ENCODE data around the gene GALC. TPM values are rescaled to one million over a fixed set of nuclear protein-coding genes. Genes with fewer than 3 reads are reported as not detected.

GALC gene
- total and polyA plus RNA-seq, 8 donors: 2.3 to 50.4 (median 11.0) TPM

DNA sequence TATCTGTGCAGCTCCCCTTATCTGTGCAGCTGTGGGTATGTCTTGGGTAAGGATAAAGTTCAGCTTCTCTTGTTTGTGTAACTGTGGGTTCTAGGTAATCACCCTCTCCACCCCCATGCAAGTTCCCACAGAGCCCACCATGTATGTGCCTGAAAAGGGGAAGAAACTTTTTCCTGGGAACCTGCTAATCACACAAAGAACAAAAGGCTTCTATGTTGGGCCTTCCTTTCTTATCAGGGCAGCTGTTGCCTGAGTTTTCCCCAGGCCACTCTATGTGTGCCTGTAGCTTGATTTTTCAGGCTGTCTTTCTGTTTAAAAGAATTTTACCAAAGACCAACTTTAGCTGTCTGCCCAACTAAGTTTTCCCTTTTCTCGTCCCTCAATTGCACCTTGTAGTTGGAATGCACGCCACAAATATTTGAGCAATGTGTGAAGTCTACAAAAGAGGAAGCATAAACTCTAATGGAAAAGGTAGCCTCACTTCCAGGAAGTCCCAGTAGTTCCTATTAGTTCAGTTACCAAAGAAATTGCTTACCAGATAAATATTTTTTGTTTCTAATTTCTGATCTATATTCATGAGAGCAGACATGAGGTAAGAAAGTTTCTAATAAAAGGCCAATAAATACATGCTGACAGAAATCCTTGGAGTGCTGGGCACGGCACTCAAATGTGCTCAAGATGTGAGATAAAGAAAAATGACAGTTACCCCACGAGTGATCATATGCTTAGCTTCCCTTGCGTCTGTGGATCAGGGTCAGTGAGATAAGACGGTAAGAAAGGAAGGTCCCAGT is 2.7 kb upstream of the GALC start:
- Histone ChIP-seq H3K27ac (peak overlapping the region in 4 of 5 donors; percentile 42 to 97 (median 83)), H3K4me1 (peaks cover 0 to 37% (median 25%) of the 10 kb centered on the region in 4 donors), H3K36me3 (no peaks in the 10 kb centered on the region), H3K4me3 (no peak overlapping the region), H3K9me3 (no peaks in the 10 kb centered on the region), H3K27me3 (no peaks in the 10 kb centered on the region)
- TF ChIP-seq, protein P1, sequence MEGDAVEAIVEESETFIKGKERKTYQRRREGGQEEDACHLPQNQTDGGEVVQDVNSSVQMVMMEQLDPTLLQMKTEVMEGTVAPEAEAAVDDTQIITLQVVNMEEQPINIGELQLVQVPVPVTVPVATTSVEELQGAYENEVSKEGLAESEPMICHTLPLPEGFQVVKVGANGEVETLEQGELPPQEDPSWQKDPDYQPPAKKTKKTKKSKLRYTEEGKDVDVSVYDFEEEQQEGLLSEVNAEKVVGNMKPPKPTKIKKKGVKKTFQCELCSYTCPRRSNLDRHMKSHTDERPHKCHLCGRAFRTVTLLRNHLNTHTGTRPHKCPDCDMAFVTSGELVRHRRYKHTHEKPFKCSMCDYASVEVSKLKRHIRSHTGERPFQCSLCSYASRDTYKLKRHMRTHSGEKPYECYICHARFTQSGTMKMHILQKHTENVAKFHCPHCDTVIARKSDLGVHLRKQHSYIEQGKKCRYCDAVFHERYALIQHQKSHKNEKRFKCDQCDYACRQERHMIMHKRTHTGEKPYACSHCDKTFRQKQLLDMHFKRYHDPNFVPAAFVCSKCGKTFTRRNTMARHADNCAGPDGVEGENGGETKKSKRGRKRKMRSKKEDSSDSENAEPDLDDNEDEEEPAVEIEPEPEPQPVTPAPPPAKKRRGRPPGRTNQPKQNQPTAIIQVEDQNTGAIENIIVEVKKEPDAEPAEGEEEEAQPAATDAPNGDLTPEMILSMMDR (IDR thresholded peaks at IDR 0.05): no peak
- no peak for TF ChIP-seq POLR2A (IDR thresholded peaks at IDR 0.05)
- no peak for TF ChIP-seq POLR2AphosphoS5 (IDR thresholded peaks at IDR 0.05)
- no peak for TF ChIP-seq EP300 (IDR thresholded peaks at IDR 0.05)
- intact Hi-C loops (cut with DNase I; ENCODE audit: low total_unique reads): no loop called here
- peak in 1 of 2 donors; percentile 45 for DNase-seq
- 33 to 45% (median 41%) methylated on average over 6 of the region's 6 CpGs for WGBS, 5 donors

DNA sequence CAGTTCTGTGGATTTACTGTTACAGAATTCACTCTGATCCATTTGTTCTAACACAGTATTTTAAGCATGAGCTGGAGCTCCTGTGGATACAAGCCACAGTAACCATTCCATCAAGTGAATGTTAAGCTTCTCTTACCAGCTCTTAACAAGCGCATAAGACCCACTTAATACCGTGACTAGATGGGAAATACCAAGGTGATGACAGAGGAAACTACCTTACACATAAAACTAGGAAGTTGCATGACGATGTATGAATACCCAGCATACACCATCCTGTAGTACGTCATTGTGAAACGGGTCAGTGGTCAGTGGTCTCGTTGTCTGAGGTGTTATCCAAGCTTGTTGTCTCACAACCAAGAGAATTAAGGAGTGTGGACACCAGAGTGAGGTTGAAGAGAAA is 2.0 kb upstream of the GALC start:
- 70 to 88% (median 83%) methylated on average over 6 of the region's 6 CpGs for WGBS, 5 donors
- peak overlapping the region in 4 of 5 donors; percentile 42 to 97 (median 83) for H3K27ac ChIP-seq
- intact Hi-C loops (cut with DNase I; ENCODE audit: low total_unique reads): no loop called here
- DNase-seq: no peak
- TF ChIP-seq POLR2AphosphoS5 (IDR thresholded peaks at IDR 0.05) (peak in 1 of 3 donors; percentile 21), EP300 (IDR thresholded peaks at IDR 0.05) (no peak)
- H3K4me3 ChIP-seq: no peak overlapping the region
- H3K27me3 ChIP-seq: no peaks in the 10 kb centered on the region
- no peaks in the 10 kb centered on the region for H3K9me3 ChIP-seq
- no peaks in the 10 kb centered on the region for H3K36me3 ChIP-seq
- H3K4me1 ChIP-seq: peaks cover 0 to 44% (median 28%) of the 10 kb centered on the region in 4 donors

- Histone ChIP-seq H3K27me3 (no peaks in the 10 kb centered on the region), H3K9me3 (no peaks in the 10 kb centered on the region), H3K4me1 (peaks cover 0 to 65% (median 32%) of the 10 kb centered on the region in 4 donors), H3K36me3 (no peaks in the 10 kb centered on the region), H3K27ac (peak overlapping the region; percentile 90 to 99 (median 95)), H3K4me3 (peak overlapping the region; percentile 59 to 88 (median 78))
- intact Hi-C loops (cut with DNase I; ENCODE audit: low total_unique reads): no loop called here
- no peak for DNase-seq
- no peak for TF ChIP-seq POLR2AphosphoS5 (IDR thresholded peaks at IDR 0.05)
- TF ChIP-seq POLR2A (IDR thresholded peaks at IDR 0.05): no peak
- 3 to 12% (median 6%) methylated on average over 20 of the region's 20 CpGs for WGBS, 5 donors
These were observed 650 bp downstream of the GALC start for GRCh38 chr14:87992346-87992717.

DNA sequence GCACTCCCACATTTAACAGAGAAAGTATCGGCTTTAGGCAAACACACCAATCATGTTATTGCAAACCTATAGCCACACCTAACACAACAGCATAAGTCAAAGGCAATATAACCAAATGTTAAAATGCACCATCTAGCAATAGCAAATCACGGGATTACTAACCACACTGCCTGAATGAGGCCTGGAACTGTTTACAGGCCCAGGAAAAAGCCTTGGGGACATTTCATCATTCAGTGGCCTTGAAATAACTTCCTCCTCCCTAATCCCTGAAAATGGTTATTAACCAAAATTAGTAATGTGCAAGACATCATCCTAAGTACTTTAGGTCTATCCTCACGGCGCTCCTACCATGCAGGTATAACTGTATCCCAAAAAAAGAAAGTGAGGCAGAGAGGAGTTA is 2.3 kb downstream of the GALC start:
- Histone ChIP-seq H3K9me3 (no peaks in the 10 kb centered on the region), H3K27ac (peak overlapping the region in 1 of 5 donors; percentile 99), H3K4me3 (no peak overlapping the region), H3K27me3 (no peaks in the 10 kb centered on the region), H3K36me3 (peaks cover 4 to 12% (median 8%) of the 10 kb centered on the region in 4 donors), H3K4me1 (peaks cover 0 to 65% (median 32%) of the 10 kb centered on the region in 4 donors)
- WGBS, 5 donors: 81 to 93% (median 83%) methylated on average over 4 of the region's 4 CpGs
- no peak for DNase-seq
- TF ChIP-seq, protein P1 (IDR thresholded peaks at IDR 0.05): no peak
- no peak for TF ChIP-seq POLR2AphosphoS5 (IDR thresholded peaks at IDR 0.05)
- no peak for TF ChIP-seq POLR2A (IDR thresholded peaks at IDR 0.05)
- no peak for TF ChIP-seq EP300 (IDR thresholded peaks at IDR 0.05)
- intact Hi-C loops (cut with DNase I; ENCODE audit: low total_unique reads): no loop called here

DNA sequence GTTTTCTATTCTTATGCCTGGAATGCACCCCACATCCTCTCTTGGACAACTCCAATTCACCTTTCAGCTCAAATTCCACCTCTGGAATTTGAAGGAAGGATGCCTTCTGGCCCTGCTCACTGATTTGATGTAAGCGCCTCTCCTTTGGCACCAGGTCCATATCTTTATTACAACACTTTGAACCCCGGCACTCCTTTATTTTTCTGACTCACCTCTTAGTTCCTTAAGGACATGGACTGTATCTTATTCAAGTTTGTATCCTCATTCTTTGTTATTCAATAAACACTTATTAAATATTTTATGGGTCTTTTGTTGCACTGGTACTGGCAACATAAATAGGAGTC is 3.1 kb downstream of the GALC start:
- H3K4me1 ChIP-seq: peaks cover 0 to 61% (median 28%) of the 10 kb centered on the region in 4 donors
- TF ChIP-seq POLR2A (IDR thresholded peaks at IDR 0.05) (no peak), POLR2AphosphoS5 (IDR thresholded peaks at IDR 0.05) (no peak), EP300 (IDR thresholded peaks at IDR 0.05) (no peak)
- TF ChIP-seq, protein P1 (IDR thresholded peaks at IDR 0.05): no peak
- intact Hi-C loops (cut with DNase I; ENCODE audit: low total_unique reads): no loop called here
- peaks cover 4 to 18% (median 16%) of the 10 kb centered on the region in 4 donors for H3K36me3 ChIP-seq
- 70 to 94% (median 87%) methylated on average over 2 of the region's 2 CpGs for WGBS, 5 donors
- H3K27me3 ChIP-seq: no peaks in the 10 kb centered on the region
- no peak overlapping the region for H3K4me3 ChIP-seq
- H3K9me3 ChIP-seq: no peaks in the 10 kb centered on the region
- no peak for DNase-seq
- no peak overlapping the region for H3K27ac ChIP-seq
